ENCODE results near the gene POC1A.

Gene POC1A

DNA sequence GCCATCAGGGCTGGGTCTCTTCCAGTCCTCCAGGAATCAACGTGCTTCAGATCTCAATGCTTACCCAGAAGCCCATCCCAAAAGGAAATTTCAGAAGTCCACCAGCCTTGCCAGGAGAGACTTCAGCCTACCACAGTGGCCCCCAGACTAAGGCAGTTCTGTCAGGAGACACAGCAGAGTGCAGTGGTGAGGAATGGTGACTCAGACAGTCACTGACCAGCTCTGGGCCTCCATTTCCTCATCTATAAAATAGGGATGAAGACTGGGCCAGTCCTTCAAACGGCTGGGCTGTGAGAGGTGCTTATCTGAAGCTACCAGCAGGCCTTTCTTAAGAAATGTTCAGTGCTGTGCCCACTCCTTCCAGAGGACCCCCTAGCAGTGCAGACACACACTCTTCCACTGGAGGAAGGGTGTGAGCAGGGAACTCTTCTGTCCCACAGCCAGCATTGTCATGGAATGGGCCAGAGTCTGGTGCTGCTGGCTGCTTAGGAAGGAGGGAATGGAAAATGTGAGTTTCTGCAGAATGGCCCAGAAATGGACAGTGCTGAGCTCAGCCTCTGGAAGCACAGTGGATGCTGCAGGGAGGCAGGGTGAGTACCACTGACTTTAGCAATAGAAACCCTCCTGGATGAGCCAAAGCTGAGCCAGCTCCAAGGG, 56.2 kb downstream of the POC1A start:
- peak; percentile 38 to 52 (median 41) for DNase-seq

DNA sequence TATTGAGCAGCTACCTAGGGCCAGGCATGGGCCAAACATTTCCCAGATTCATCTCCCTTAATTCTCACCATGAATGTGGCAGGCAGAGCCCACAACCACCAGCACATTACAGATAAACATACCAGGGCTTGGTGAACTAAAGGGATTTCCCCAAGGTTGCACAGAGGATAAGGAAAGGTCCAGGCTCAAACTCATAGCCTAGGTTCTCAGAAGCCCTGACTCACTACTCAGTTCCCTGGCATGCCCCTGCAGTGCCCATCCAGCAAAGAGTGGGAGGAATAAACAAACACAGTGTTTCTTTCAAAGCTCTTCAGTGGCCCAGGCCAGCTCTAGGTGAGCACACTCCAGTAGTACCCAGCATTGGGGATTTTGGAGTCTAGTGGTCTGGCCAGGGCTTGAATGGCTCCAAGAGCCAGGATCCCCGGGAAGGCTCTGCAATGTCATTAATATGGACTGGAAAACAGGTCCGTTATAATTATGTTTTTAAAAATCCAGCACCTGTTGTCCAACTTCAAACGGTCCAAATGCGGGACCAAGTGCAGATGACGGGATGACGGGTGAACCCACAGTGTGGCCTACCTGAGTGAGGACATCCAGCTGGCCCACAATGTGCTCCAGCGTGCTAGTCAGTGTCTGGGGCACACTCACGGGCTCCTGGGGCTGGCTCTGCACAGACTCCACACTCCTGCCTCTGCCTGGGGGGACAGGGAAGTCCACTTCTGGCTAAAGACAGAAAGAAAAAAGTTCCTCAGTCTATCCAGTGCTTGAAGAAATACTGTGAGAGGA, 58.0 kb downstream of the POC1A start:
- DNase-seq, result peak in 2 of 3 donors; percentile 31 to 32

DNA sequence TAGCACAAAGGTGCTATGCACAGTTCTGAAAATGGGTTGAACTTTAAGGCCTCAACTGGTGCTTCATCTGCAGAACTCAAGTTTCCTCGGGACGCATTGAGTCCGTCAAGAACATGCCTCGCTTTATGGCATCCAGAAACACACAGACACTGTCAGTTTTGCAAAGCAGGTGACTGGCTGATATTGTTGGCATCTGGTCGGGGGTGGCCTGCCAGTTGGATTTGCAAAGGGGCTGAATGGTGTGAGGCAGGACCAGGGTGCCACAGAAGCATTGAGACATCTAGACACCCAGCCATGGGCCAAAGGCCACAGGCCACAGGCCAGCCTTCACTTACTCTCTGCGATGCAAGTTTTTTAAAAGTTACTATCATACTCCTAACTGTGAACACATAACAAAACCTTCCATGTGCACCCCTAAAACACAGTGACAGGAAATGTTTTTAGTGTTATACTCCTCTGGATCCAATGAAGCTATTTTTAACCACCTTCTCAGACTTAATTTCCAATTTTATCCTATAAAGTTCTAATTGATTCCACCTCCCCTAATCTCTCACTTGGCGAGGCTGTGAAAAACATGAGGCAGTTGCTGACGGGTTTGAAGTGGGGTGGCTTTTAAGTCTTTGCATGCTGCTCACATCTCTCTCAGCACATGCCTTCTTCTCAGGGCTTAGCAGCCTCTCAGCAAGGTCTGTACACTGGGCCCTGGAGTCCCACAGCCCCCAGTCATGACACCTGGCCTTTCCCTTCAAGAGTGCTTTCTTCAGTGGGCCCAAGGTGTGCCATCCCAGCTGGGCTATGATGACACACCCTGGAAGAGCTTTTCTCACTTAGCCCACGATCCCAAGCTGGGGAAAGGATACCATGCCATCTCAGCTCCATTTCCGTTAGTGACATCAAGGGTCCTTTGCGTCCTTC, 59.4 kb downstream of the POC1A start:
- DNase-seq, result no peak

DNA sequence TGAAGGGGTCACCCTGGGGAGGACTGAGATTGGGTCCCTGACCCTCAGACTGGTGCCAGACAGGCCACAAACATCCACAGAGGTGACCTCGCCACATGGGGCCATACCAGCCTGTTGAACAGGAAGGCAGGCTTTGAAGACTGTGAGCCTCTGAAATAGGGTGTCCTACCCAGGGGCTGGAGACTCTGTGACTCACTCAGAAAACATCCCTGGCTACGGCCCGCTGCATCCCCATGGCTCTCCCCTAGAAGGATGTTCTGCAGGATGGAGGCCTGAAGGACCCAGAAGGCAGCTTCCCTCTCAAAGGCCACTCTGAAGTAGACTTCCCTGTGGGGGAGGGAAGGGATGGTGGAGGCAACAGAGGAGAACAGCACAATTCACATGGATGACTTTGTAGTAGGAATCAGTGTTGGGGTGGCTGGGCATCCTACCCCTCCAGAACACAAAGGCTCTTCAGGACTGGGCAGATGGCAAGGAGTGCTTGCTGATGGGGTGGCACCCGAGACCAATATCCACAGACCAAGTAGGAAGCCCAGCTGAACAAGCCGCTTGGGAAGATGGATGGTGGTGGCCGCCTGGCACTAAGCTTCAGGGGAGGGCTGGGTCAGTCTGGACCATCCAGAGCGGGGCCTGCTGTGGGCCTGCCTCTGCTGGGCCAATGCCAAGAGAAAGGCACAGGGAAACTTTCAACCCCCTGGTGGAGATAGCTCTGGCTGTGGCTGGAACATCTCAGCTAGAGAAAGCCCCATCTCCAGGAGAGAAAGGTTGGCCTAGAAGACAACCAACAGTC, 60.3 kb downstream of the POC1A start:
- DNase-seq, result no peak

DNA sequence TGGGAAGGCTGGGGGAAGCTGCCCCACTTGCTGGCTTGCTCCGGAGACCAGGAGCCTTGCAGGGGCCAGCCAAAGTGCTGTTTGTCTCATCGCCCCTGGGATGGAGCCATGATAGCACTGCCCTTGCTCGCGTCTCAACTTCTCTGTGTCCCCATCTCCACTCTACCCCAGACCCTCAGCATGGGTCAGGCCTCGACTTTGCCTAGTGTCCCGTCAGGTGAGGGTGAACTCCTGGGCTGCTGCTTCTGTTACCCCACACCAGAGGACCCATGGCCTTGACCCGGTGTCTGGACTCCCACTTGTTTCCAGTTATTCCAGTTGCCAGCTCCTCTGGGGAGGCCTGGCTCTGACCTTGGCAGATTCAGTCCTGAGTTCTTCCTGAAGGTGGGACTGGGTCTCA, 61.3 kb downstream of the POC1A start:
- no peak for DNase-seq

DNA sequence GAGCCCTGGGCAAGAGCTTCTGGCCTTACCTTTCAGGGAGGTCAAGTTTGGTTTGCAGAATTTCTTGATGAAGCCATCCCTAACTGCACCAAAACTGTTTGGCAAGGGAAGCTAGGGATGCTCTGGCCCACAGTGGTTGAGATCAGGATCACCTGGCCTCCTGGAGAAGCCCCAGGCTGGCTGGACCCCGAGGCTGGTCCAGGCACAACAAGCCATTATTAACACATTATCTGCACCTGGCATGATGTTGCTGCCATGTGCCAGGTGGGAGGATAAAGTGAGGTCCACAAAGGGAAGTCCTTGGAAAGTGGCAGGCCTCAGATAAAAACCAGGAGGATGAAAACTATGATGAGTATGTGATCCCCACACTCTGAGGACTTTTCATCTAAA, 62.0 kb downstream of the POC1A start:
- no peak for DNase-seq

DNA sequence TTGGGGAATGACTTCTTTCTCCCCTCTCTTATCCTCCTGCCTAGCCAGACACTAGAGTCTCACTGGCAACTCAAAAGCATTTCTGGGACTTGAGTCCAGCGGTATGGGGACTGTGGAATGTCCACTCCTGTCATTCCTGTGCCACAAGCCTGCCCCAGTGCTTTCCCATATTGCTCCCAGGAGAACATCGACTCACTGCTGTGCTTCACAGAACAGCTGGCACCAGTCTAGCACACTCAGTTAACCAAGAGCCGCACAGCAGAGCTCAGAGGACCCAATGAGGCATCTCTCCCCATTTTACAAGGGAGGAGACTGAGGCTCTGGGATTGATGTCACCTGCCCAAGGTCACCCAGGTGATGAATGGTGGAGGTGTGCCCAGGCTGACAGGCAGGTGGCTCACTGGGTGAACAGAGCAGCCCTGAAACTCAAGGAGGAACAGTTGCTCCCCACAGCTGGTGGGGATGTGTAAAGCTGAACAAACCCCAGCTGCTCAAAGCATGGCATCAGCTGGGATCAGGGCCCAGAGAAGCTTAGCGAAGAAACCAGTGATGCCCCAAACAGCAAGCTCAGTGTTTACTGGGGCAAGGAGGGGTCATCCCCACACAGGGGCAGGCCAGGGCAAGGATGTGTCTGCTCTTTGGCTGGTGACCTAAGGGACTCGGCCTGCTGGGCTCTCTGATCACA, 62.5 kb downstream of the POC1A start:
- peak in 1 of 3 donors; percentile 28 for DNase-seq

DNA sequence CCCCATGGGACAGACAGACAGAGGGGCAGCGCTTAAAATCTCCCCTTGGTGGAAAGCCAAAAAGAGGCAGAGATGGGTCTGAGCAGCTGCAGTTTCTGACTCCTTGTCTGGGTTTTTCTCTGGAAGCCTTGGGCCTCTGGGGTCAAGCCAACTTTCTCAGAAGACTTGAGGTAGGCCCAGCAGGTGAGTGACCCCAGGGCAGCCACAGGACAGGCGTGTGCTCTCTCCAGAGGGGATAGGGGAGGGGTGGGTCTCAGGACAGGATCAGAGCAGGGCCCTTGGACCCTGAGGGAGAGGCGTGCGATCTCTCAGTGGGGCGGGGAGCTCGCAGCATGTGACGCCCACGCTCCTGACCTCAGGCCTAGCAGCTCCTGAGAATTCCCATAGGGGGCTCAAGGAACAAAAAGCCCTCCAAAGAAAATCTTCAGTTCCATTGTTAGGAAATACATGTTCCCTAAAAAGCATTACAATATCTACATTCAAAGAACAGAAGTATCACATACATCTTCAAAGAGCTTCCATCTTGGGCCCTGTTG, 63.2 kb downstream of the POC1A start:
- no peak for DNase-seq

DNA sequence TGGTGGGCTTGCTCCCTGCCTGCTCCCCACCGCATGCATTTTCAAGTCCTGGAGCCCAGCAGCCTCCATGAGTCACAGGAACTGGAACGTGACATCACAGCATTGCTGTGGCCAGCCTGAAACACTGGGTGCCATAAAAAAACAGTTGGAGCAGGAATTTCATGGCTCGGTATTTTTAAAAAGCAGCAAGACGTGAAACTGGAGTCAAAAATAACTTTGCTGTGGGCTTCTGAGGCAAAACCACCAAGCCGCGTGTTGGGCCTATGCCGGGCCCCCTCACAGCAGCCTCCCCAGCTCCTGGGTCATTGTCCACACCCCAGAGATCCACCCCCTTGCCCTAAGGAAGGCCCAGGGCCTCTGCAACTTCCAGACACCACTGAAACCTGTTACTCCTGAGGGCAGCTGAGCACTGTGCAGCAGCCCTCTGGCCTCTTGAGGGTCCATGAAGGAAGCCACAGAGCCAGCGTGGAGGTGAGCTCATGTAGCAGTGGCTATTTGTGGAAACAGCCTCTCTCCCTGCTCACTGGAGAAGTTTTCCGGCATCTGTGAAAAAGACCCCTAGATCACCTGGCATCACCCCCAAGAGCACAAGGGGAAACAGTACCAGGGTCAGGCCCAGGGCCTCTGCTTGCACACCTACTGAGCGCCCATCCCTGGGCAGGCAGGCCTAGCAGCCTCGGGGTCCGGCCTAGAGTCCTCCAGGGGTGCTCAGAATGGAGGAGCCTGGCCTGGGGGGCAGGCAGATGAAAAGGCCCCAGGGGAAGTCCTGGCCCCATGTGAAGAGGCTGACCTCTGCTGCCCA, 63.9 kb downstream of the POC1A start:
- DNase-seq, result peak; percentile 56 to 67 (median 65)

DNA sequence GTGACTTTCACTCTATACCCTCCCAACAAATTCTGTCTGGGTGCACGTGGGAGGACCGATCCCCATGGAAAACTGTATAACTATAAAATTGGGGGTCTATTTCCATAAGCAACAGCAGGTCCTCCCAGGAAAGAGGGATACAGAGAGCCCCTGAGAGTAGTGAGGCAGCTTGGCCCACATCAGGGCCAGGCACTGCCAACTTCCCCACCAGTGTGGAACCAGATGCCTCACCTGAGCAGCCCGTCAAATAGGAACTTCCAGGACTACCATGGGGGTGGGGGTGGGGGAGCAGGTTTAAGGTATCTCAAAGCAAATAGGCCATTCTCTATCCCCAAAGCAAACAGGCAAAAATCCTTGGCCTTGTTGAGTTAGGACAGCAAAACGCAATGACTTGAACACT, 64.5 kb downstream of the POC1A start:
- no peak for DNase-seq

DNA sequence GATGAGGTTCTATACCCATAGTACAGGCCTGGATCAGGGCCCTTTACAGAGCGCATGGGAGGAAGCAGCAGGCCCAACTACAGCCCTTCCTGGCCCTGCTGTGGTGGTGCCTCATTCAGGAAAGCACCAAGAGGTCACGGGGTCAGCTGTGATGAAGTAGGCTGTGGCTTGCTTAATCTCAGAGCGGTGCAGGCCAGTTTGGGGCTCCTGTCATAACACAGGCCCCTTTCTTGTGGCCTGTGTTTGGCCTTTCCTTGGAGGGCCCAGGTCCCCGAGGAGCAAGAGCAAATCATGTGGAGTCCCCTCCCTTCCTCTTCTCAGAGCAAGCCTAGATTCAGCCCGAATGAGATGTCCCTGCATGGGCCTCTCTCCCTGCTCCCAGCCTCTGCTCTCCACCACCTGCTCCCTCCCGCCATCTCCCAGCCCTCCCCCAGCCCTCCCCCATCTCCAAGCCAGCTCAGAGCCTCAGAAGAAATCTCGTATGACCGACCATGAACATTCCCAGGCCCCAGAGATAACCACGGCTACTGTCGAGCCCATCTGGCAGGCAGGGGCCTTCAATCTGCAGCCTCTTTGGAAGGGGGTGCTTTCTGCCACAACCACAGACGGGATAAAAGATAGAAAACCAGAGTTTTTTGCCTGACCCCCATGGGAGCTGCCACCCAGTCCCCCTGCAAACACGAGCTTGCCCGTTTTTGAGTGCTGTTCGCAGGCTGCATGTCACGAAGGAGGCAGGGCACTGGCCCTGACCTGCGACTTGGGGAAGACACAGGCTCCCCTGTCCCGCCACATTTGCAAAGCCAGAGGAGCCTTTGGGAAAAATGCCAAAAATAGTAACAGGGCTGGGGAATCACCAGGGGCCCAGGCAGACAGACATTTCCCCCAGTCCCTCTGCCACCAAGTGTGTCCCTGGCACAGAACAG, 65.5 kb downstream of the POC1A start:
- peak; percentile 88 to 89 (median 89) for DNase-seq

DNA sequence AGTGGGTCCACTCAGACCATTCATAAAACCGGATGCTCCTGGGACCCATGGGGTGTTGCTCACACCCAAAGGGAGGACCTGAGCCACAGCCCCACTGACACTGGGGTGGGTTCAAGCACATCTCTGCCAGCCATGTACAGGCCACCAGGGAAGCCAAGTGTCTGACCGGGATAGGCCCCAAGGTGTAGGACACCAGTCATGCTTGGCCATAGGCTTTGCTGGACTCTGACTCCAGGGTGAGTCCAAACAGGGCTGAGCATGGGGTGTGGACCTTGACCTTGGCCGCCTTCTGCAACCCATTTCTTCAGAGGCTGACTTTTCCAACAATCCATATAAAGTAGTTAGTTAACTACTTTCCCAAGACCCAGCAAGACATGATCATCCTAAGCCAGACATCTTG, 66.5 kb downstream of the POC1A start:
- DNase-seq, result no peak

DNA sequence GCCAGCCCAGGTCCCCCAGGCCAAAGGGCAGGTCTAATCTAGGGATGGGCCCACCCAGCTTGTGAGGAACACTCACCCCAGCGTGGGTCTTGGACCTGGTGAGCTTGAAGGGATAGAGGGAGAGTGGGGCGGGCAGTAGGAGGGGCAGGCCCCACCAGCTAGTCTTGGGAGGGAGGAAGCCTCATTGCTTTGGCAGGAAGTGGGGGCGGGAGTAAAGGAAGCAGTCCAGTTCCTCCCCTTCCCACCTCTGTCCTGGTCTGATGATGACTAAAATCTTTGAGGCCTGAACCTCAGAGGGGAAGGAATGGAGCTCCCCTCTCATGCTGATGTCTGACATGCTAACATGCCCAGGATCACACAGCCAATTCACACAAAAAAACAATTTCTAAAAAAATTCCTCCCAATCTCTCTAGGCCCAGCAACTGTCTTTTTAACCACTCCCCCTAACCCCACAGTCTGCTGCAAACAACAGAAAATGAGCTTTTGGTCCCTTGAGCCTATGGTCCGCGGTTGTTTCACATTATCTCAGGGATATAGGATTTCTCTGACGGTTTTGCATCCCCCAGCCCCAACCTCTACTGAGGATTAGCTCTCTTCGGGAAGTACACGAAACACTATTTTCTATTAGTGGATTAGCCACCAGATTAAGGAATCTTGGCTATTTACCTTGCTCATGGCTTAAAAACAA, 67.1 kb downstream of the POC1A start:
- peak; percentile 78 to 79 (median 78) for DNase-seq

DNA sequence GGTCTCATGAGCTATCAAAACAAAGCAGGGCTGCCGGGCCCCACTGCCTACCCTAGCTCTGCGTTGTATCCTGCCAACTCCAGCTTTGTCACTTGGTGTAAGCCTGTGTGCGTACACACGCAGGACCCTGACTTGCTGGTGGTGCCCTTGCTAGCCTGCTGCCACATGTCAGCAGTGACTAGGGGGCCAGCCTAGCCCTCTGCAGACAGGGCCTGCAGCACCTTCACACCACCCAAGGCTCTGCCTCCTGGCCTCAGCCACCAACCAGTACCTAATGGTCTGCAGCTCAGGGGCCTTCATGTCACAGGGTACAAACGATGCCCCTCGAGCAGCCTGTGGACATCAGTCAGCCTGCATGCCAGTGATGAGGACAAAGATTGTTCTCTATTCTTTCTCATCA, 67.8 kb downstream of the POC1A start:
- DNase-seq, result no peak

DNA sequence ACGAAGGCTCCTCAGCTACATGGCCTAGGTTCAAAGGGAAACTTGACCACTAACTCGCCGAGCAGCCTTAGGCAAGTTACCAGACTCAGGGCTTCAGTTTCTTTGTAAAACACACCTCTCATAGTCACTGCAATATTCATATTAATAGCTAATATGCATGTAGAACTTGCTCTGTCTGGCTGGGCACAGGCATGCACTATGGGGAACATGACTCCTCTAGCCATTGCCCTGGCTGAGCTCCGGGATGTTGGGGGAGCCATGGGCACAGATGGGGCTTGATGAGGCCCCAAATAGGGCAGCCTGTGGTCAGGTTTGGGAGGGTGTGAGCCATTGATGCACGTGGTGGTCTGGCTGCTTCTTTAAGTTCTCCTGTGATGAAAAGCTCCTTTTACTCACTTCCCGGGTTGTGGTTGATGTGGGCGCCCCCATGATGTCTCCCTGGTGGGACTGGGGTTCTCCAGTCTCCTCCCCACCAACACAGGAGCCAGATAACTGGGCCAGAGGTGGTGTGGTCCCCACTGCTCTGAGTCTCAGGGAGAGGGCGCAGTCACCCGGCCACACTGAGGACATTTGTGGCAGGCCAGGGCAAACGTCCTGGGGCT, 68.4 kb downstream of the POC1A start:
- DNase-seq, result peak; percentile 41 to 56 (median 49)

DNA sequence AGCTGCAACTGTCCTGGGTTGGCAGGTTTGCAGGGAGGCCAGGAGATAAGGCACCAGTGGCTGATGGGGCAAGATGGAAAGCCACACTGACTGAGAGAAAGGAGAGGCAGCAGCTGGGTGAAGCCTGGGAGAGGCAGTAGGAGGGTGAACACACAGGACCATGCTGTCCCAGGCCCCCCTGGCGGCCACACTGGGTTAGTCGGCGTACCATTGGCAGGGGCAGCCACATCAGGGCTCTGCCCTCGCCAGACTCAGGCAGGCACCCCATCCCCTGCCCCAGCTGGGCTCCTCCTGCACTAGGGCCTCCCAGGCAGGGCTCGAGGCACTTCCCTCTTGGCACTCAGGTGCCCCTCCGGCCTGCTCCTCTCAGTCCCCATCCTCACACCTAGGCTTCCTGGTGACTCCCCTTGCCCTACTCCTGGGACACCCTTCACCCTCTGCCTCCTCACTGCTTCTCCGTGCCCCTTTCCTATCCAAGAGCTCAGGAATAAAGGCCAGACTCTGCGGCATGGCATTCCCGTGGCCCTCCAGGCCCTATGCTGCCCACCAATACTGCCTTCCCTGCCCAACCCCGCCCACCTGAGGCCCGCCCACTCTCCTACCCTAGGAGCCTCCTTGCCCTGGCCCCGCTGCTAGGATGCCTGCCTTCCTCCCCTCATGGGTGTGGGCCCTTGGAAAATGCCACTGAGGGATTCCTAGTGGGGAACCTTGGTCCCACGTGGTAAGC, 69.1 kb downstream of the POC1A start:
- DNase-seq, result no peak

DNA sequence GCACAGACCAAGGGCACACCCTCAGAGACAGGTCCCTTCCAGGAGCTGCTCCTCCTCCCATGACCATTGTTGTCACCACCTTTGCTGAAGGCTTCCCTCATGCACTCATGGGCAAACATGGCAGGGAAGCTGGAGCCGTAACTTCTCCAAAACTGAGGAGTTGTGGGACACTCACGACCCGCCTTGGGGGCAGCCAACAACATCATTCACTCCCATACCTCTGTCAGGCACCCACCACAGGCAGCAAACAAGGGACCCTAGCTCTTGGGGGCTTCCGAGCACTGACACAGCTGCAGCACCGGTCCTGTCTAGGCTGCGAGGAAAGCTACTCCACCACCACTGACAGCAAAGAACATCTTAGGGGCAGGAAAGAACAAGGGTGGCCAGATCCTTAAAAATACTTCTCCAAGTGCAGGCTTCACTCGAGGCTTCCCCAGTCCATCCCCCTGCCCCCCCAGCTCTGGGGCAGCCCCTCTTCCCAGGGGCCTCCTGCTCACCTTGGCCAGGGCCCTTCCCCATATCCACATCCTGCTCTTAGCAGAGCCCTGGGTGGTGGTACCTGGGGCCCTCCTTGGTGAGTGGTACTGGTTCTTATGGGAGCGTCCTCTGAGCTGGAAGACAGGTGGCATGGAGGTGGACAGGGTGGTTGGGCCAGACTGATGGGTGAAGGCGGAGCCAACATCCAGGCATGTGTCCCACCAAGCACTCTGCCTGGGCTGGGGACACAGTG, 69.8 kb downstream of the POC1A start:
- DNase-seq, result no peak

All from suppressor macrophage treated with lipopolysaccharide for 1 hour (primary cell).